ENCODE measurements around the gene LTBR.
A peak's percentile ranks its signal among the peaks of the same experiment; 100 is the strongest.

Gene LTBR

GRCh38 chr12:6364044-6364374 is 20.0 kb upstream of the LTBR start:
- DNase-seq (ENCODE audit: low read depth, low spot score), result no peak
- ChIA-PET CTCF (interaction anchor here (1.1 to 1.9 kb wide), 3 partner anchors 29 to 102 kb away, joined by 4 to 7 read pairs (median 7); no protein-coding TSS in a partner anchor), POLR2A (interaction anchor here (1.2 kb wide), 1 partner anchor 9 kb away, joined by 4 read pairs; no protein-coding TSS in a partner anchor)
- H3K4me3 ChIP-seq (ENCODE audit: low read depth, low read length), result peak overlapping the region; percentile 59
- no peak for TF ChIP-seq CTCF (IDR thresholded peaks at IDR 0.05; ENCODE audit: insufficient read depth, low read length, missing control alignments)

GRCh38 chr12:6367065-6367968 is 16.6 kb upstream of the LTBR start:
- DNase-seq (ENCODE audit: low read depth, low spot score), result no peak

GRCh38 chr12:6367969-6368892 is 15.7 kb upstream of the LTBR start:
- no peak overlapping the region for H3K4me3 ChIP-seq (ENCODE audit: low read depth, low read length)
- no peak for DNase-seq (ENCODE audit: low read depth, low spot score)
- ChIA-PET POLR2A (interaction anchor here (0.8 to 1.5 kb wide), 2 partner anchors 23 to 103 kb away, joined by 3 to 4 read pairs; partner anchors contain the start of gene VAMP1), CTCF (interaction anchor here (1.0 to 1.3 kb wide), 5 partner anchors 11 to 42 kb away, joined by 3 to 5 read pairs (median 4); no protein-coding TSS in a partner anchor)
- no peak for TF ChIP-seq CTCF (IDR thresholded peaks at IDR 0.05; ENCODE audit: insufficient read depth, low read length, missing control alignments)

More at GRCh38 chr12:6367065-6367968, 16.6 kb upstream of the LTBR start:
- POLR2A ChIA-PET, result interaction anchor here (0.7 to 1.5 kb wide), 3 partner anchors 22 to 104 kb away, joined by 3 to 4 read pairs (median 4); partner anchors contain the start of gene VAMP1
- no peak for TF ChIP-seq CTCF (IDR thresholded peaks at IDR 0.05; ENCODE audit: insufficient read depth, low read length, missing control alignments)
- CTCF ChIA-PET, result interaction anchor here (1.0 to 1.6 kb wide), 7 partner anchors 11 to 41 kb away, joined by 3 to 5 read pairs (median 4); no protein-coding TSS in a partner anchor
- no peak overlapping the region for H3K4me3 ChIP-seq (ENCODE audit: low read depth, low read length)

GRCh38 chr12:6368906-6369525 is 14.9 kb upstream of the LTBR start:
- H3K4me3 ChIP-seq (ENCODE audit: low read depth, low read length), result no peak overlapping the region
- ChIA-PET CTCF (interaction anchor here (1.2 to 1.3 kb wide), 3 partner anchors 10 to 24 kb away, joined by 3 to 4 read pairs (median 4); no protein-coding TSS in a partner anchor), POLR2A (no interaction called here)
- no peak for DNase-seq (ENCODE audit: low read depth, low spot score)
- TF ChIP-seq CTCF (IDR thresholded peaks at IDR 0.05; ENCODE audit: insufficient read depth, low read length, missing control alignments), result no peak

GRCh38 chr12:6369916-6370575 is 13.9 kb upstream of the LTBR start:
- no peak overlapping the region for H3K4me3 ChIP-seq (ENCODE audit: low read depth, low read length)
- POLR2A ChIA-PET, result no interaction called here
- DNase-seq (ENCODE audit: low read depth, low spot score), result no peak
- CTCF ChIA-PET, result interaction anchor here (1.0 kb wide), 1 partner anchor 53 kb away, joined by 4 read pairs; no protein-coding TSS in a partner anchor
- no peak for TF ChIP-seq CTCF (IDR thresholded peaks at IDR 0.05; ENCODE audit: insufficient read depth, low read length, missing control alignments)

Measured in AG04449 (cell line).